Ovary (tissue), 9 donors: ENCODE measurements around the gene IKZF3. TPM values are rescaled to one million over a fixed set of nuclear protein-coding genes. Genes with fewer than 3 reads are reported as not detected.

Source experiments
- DNase-seq, 5 donors: peaks; one replicate each; pipeline ENCODE4 v3.0.0-alpha.2; 2019 to 2020
- H3K27ac ChIP-seq, 2 donors: fragments of 200-600 bp; one replicate each; pipeline versions ENCODE4 v1.5.1 to v1.8.0; 2019 to 2022
- H3K27me3 ChIP-seq: fragments of 200-600 bp; one replicate; pipeline ENCODE4 v1.8.0; 2022
- H3K36me3 ChIP-seq: fragments of 200-600 bp; sonication (generic); one replicate; pipeline ENCODE4 v1.5.1; 2019
- H3K4me1 ChIP-seq: one replicate; pipeline ENCODE4 v1.8.1; 2013; ENCODE audit warnings: mild to moderate bottlenecking, moderate library complexity; ENCODE audit not compliant: insufficient read depth
- H3K4me3 ChIP-seq: fragments of 200-600 bp; sonication (generic); one replicate; pipeline ENCODE4 v1.5.1; 2017
- H3K9me3 ChIP-seq, 2 donors: fragments of 200-600 bp in 1 of 2; sonication (generic) in 1 of 2; one replicate each; pipeline versions ENCODE4 v1.5.1 to v1.8.1; 2013 to 2019; ENCODE audit warnings: mild to moderate bottlenecking in 1 of 2, moderate library complexity in 1 of 2
- CTCF ChIP-seq, 3 donors: fragments of 450-650 bp in 2 of 3; fragments of 200-600 bp in 1 of 3; IDR thresholded peaks; one replicate each; pipeline versions ENCODE4 v1.5.1 to v1.8.0; 2016 to 2022; ENCODE audit warnings: antibody characterized with exemption in 3 of 3, mild to moderate bottlenecking in 1 of 3
- EP300 ChIP-seq: sonication (generic); formaldehyde crosslinking; IDR thresholded peaks from one replicate; pipeline ENCODE4 v1.6.1; 2017; ENCODE audit warnings: antibody characterized with exemption
- POLR2A ChIP-seq: fragments of 450-650 bp; IDR thresholded peaks from one replicate; pipeline ENCODE4 v1.6.1; 2017; ENCODE audit warnings: antibody characterized with exemption, mild to moderate bottlenecking, moderate library complexity
- WGBS, 3 donors: extraction: QIAGEN DNeasy Blood & Tissue Kit in 1 of 3; methylation state at CpG; one replicate each; pipeline versions ENCODE4 v1.1.5 to v1.1.7; 2013 to 2017; 5-methylcytosine and 5-hydroxymethylcytosine counted together
- intact Hi-C, 4 donors: fragments of 100-400 bp; cut with DNase I; formaldehyde crosslinking; loops; one replicate each; pipeline versions ENCODE4 v1.11.0 to v1.15.1; 2022 to 2023
- polyA plus RNA-seq, 2 donors: library from polyadenylated mRNA; stranded (reverse); fragments of 200-250 nt in 1 of 2; fragments of 350-450 nt in 1 of 2; fragmentation: Illumina TruSeq in 1 of 2; extraction: RNeasy Lipid Tissue Mini Kit (QIAGEN cat#74804) in 1 of 2; gene quantifications; one replicate each; pipeline ENCODE4 v1.2.3, GENCODE V29; 2013 to 2014
- total RNA-seq, 7 donors: library from RNA; depleted of rRNA in 2 of 7; stranded (reverse); fragments of >200 nt in 2 of 7; fragmentation: NEBNext Ultra II Directional in 3 of 7; extraction: Animal tissue kit (Norgen Biotek cat#: 25700) in 3 of 7; gene quantifications; one replicate each; pipeline versions ENCODE4 v1.1.0 to v1.2.4, GENCODE V29; 2016 to 2023
- donor health status: DM: no; HTN: no; CAD: no; lungs with moderate emphysema.
- donor health status: DM: no; HTN: no; CAD: no.
- donor health status: Bipolar disorder and iron deficiency.
- donor health status: DM: yes; HTN: yes; CAD: no.
- donor health status: DM: no; HTN: no; CAD: no.
- donor health status: DM: yes; HTN: yes; CAD: no.

The IKZF3 gene
- total and polyA plus RNA-seq, 9 donors: 0.16 to 2.6 (median 0.62) TPM

DNA sequence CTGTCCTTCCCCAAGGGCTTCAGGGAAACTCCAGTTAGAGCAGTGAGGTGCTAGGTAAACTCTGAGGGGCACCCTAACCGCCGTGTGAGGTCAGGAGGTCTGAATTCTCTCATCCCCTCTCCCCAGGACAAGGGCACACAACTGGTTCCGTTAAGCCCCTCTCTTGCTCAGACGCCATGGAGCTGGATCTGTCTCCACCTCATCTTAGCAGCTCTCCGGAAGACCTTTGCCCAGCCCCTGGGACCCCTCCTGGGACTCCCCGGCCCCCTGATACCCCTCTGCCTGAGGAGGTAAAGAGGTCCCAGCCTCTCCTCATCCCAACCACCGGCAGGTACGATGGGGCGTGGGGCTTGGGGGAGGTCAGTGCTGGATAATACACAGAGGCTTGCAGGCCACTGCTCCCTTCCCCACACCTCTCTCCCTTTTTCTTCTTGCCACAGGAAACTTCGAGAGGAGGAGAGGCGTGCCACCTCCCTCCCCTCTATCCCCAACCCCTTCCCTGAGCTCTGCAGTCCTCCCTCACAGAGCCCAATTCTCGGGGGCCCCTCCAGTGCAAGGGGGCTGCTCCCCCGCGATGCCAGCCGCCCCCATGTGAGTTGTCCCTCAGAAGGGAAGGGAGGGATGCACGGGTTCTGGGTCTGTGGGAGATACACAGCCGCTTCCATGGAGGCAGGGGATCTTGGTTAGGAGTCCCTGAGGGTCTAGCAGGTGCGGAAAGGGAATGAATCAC is 121.8 kb downstream of the IKZF3 start:
- 67 to 72% (median 68%) methylated on average over 18 of the region's 18 CpGs for WGBS, 3 donors
- Histone ChIP-seq H3K4me3 (no peak overlapping the region), H3K27ac (no peak overlapping the region), H3K36me3 (no peaks in the 10 kb centered on the region), H3K4me1 (peaks cover 2% of the 10 kb centered on the region), H3K27me3 (no peaks in the 10 kb centered on the region), H3K9me3 (no peaks in the 10 kb centered on the region)
- intact Hi-C loops: no loop called here
- no peak for TF ChIP-seq POLR2A
- no peak for DNase-seq

GRCh38 chr17:39740357-39741111 is 123.6 kb downstream of the IKZF3 start:
- peaks cover 2% of the 10 kb centered on the region for H3K4me1 ChIP-seq
- 24 to 32% (median 29%) methylated on average over 14 to 16 of the region's 16 CpGs for WGBS, 3 donors
- H3K27ac ChIP-seq: no peak overlapping the region
- intact Hi-C loops: no loop called here
- H3K27me3 ChIP-seq: no peaks in the 10 kb centered on the region
- H3K9me3 ChIP-seq: no peaks in the 10 kb centered on the region
- H3K36me3 ChIP-seq: no peaks in the 10 kb centered on the region
- H3K4me3 ChIP-seq: no peak overlapping the region
- no peak for DNase-seq
- TF ChIP-seq EP300 (no peak), CTCF (IDR thresholded peaks at IDR 0.05) (no peak), POLR2A (no peak)

- Histone ChIP-seq H3K27ac (no peak overlapping the region), H3K4me1 (peaks cover 2% of the 10 kb centered on the region), H3K27me3 (no peaks in the 10 kb centered on the region), H3K9me3 (no peaks in the 10 kb centered on the region), H3K36me3 (no peaks in the 10 kb centered on the region), H3K4me3 (peak overlapping the region; percentile 11)
- intact Hi-C loops: no loop called here
- WGBS, 3 donors: 36 to 41% (median 37%) methylated on average over 9 of the region's 9 CpGs
- DNase-seq: no peak
- TF ChIP-seq POLR2A (no peak), CTCF (IDR thresholded peaks at IDR 0.05) (no peak), EP300 (no peak)
Measured at GRCh38 chr17:39739885-39740356, 124.2 kb downstream of the IKZF3 start.

- intact Hi-C loops: no loop called here
- H3K4me1 ChIP-seq: peaks cover 2% of the 10 kb centered on the region
- H3K9me3 ChIP-seq: no peaks in the 10 kb centered on the region
- WGBS, 3 donors: 4 to 6% (median 4%) methylated on average over 31 to 32 of the region's 32 CpGs
- H3K36me3 ChIP-seq: no peaks in the 10 kb centered on the region
- H3K4me3 ChIP-seq: peak overlapping the region; percentile 11
- TF ChIP-seq EP300: no peak
- TF ChIP-seq POLR2A: no peak
- TF ChIP-seq CTCF (IDR thresholded peaks at IDR 0.05): no peak
- DNase-seq: peak in 1 of 5 donors; percentile 50
- H3K27ac ChIP-seq: no peak overlapping the region
- H3K27me3 ChIP-seq: no peaks in the 10 kb centered on the region
Measured at GRCh38 chr17:39738983-39739884, 124.9 kb downstream of the IKZF3 start.
